Neural crest cell (in vitro differentiated cells): ENCODE data around the gene ZNF622. TPM values are rescaled to one million over a fixed set of nuclear protein-coding genes. Genes with fewer than 3 reads are reported as not detected.

Source experiments
- DNase-seq: peaks from one replicate; pipeline ENCODE4 v3.0.0; 2021; ENCODE audit warnings: low read depth, mixed read lengths, low spot score
- H3K27ac Mint-ChIP-seq: one replicate; pipeline ENCODE4 v1.8.0; 2021; ENCODE audit warnings: mild to moderate bottlenecking, mixed read lengths; ENCODE audit not compliant: unreplicated experiment
- H3K27me3 Mint-ChIP-seq: 2 replicates; pipeline ENCODE4 v1.8.0; 2021; ENCODE audit warnings: low read depth, mild to moderate bottlenecking, mixed read lengths
- H3K36me3 Mint-ChIP-seq: 2 replicates; pipeline ENCODE4 v1.8.0; 2021; ENCODE audit warnings: low read depth, mild to moderate bottlenecking, mixed read lengths
- H3K4me1 Mint-ChIP-seq: 2 replicates; pipeline ENCODE4 v1.8.0; 2021; ENCODE audit warnings: mixed read lengths
- H3K4me3 Mint-ChIP-seq: one replicate; pipeline ENCODE4 v1.8.0; 2021; ENCODE audit warnings: mild to moderate bottlenecking, mixed read lengths
- H3K9me3 Mint-ChIP-seq: 2 replicates; pipeline ENCODE4 v1.8.0; 2021; ENCODE audit warnings: mixed read lengths
- CTCF ChIP-seq: fragments of 200-600 bp; sonication (generic); conservative IDR thresholded peaks from 2 replicates; pipeline ENCODE4 v1.5.0; 2021; ENCODE audit warnings: antibody characterized with exemption, mild to moderate bottlenecking
- total RNA-seq: library from RNA; stranded (reverse); gene quantifications from 2 replicates; pipeline ENCODE4 v1.2.1, GENCODE V29; 2021

The ZNF622 gene
- total RNA-seq, 1 donor from 2014 or later, result 24.0 TPM

DNA sequence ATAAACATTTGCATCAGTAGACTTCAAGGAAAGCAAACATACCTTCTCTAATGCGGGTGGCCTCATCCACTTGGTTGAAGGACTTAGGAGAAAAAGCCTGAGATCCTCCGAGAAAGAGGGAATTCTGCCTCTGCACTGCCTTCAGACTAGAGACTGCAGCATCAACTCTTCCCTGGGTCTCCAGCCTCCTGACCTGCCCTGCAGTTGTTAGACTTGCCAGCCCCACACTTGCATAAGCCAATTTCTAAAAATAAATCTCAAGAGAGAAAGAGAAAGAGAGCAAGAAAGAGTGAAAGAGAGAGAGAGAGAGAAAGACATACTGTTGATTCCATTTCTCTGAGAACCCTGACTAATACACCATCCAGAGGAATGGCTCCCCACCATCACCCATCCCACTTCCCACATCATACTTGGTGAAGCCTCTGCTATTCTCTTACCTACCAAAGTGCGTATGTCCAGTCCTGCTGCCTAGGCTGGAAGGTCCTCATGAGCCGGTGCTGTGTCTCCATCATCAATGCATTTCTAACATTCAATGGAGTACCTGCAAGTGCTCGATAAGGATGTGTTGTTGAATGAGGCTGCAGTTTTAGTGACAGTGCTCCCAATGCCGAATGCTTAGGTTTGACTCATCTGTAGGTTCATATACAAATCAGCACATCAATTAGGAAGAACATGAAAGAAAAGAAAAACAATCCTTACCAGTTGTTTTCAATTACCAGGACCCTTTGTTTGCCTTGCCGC is 35.1 kb downstream of the ZNF622 start:
- H3K27me3 Mint-ChIP-seq, result peaks cover 9% of the 10 kb centered on the region
- H3K27ac Mint-ChIP-seq, result no peak overlapping the region
- DNase-seq, result no peak
- H3K36me3 Mint-ChIP-seq, result no peaks in the 10 kb centered on the region
- TF ChIP-seq CTCF, result no peak
- H3K9me3 Mint-ChIP-seq, result no peaks in the 10 kb centered on the region
- H3K4me3 Mint-ChIP-seq, result no peak overlapping the region
- H3K4me1 Mint-ChIP-seq, result peaks cover 17% of the 10 kb centered on the region

DNA sequence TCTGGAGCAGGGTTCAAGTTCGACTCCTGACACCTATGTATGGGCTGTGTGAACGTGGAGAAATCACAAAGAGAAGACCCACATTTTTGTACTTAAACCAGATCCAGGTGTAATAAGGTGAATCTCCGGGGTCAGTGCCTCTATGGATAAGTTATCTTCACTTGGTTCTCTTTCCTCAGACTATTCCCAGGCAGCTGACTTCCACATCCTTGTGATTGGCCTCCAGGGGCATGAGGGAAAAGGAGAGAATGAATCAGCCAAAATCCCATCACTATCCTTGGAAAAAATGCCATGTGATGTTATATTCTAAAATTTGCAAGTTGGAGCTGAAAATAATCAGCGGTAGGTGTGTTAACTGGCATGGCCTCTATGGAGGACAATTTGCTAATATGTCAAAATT is 37.2 kb downstream of the ZNF622 start:
- H3K36me3 Mint-ChIP-seq, result no peaks in the 10 kb centered on the region
- peaks cover 17% of the 10 kb centered on the region for H3K4me1 Mint-ChIP-seq
- no peak overlapping the region for H3K4me3 Mint-ChIP-seq
- no peaks in the 10 kb centered on the region for H3K9me3 Mint-ChIP-seq
- no peak for DNase-seq
- no peak for TF ChIP-seq CTCF
- no peak overlapping the region for H3K27ac Mint-ChIP-seq
- H3K27me3 Mint-ChIP-seq, result peaks cover 7% of the 10 kb centered on the region

DNA sequence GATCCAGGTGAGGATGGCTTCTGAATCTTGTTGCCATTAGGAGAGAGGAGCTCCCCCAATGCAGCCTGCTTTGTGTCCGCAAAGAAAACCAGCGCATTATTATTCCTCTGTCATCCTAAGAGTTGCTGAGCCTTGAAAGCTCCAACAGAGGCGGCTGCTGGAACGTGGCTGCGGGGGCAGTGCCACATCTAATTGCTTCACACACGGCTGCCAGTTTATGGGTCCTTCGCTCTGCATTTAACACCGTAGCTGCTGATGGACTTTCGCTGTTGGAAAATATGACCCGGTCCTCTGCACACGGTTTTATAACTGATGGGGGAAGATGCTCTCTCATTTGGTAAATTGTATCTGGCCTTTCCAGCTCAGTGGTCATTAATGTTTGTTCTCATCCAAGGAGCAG is 38.0 kb downstream of the ZNF622 start:
- TF ChIP-seq CTCF, result no peak
- H3K27me3 Mint-ChIP-seq, result peaks cover 7% of the 10 kb centered on the region
- DNase-seq, result no peak
- no peak overlapping the region for H3K4me3 Mint-ChIP-seq
- no peak overlapping the region for H3K27ac Mint-ChIP-seq
- no peaks in the 10 kb centered on the region for H3K9me3 Mint-ChIP-seq
- H3K36me3 Mint-ChIP-seq, result no peaks in the 10 kb centered on the region
- peaks cover 17% of the 10 kb centered on the region for H3K4me1 Mint-ChIP-seq

GRCh38 chr5:16418471-16418922 is 47.1 kb downstream of the ZNF622 start:
- no peak for DNase-seq
- no peak for TF ChIP-seq CTCF
- H3K36me3 Mint-ChIP-seq, result no peaks in the 10 kb centered on the region
- H3K27me3 Mint-ChIP-seq, result peaks cover 3% of the 10 kb centered on the region
- no peaks in the 10 kb centered on the region for H3K9me3 Mint-ChIP-seq
- no peak overlapping the region for H3K4me3 Mint-ChIP-seq
- H3K4me1 Mint-ChIP-seq, result peaks cover 13% of the 10 kb centered on the region
- H3K27ac Mint-ChIP-seq, result no peak overlapping the region

GRCh38 chr5:16417398-16418074 is 48.1 kb downstream of the ZNF622 start:
- DNase-seq, result no peak
- H3K9me3 Mint-ChIP-seq, result no peaks in the 10 kb centered on the region
- H3K27me3 Mint-ChIP-seq, result peaks cover 3% of the 10 kb centered on the region
- no peak overlapping the region for H3K4me3 Mint-ChIP-seq
- peaks cover 13% of the 10 kb centered on the region for H3K4me1 Mint-ChIP-seq
- no peak for TF ChIP-seq CTCF
- H3K27ac Mint-ChIP-seq, result no peak overlapping the region
- H3K36me3 Mint-ChIP-seq, result no peaks in the 10 kb centered on the region
